ENCODE data around the gene NBEAL1.

GRCh38 chr2:203030991-203031390 lies 16.3 kb downstream of the NBEAL1 start:
- TF ChIP-seq CTCF (IDR thresholded peaks at IDR 0.05 in 2 of 3, conservative IDR thresholded peaks at IDR 0.05 in 1 of 3; ENCODE audit: borderline replicate concordance in 1 of 3, insufficient read depth in 1 of 3, low read depth in 2 of 3, low read length in 2 of 3) (no peak), EZH2phosphoT487 (IDR thresholded peaks at IDR 0.05; ENCODE audit: borderline replicate concordance) (no peak), FOSL1 (IDR thresholded peaks at IDR 0.05; ENCODE audit: low read depth) (no peak), YY1 (IDR thresholded peaks at IDR 0.05; ENCODE audit: extremely low read depth, insufficient replicate concordance, low read depth, low read length) (no peak), EZH2 (IDR thresholded peaks at IDR 0.05) (no peak), ATF3 (IDR thresholded peaks at IDR 0.05) (no peak), POLR2A (IDR thresholded peaks at IDR 0.05; ENCODE audit: borderline replicate concordance, extremely low read depth, insufficient read depth, insufficient read length) (no peak), MAX (IDR thresholded peaks at IDR 0.05) (no peak), SP1 (IDR thresholded peaks at IDR 0.05; ENCODE audit: low read depth) (no peak), CEBPB (IDR thresholded peaks at IDR 0.05; ENCODE audit: low read depth) (no peak), ZBTB33 (IDR thresholded peaks at IDR 0.05; ENCODE audit: extremely low read depth, insufficient replicate concordance, low read length) (no peak), REST (IDR thresholded peaks at IDR 0.05; ENCODE audit: low read depth) (no peak), TCF7L2 (IDR thresholded peaks at IDR 0.05; ENCODE audit: borderline replicate concordance, extremely low read depth, insufficient read depth, insufficient read length) (no peak)

All from HCT116 (cell line).